ENCODE data around the gene WDFY2. TPM values are rescaled to one million over a fixed set of nuclear protein-coding genes. Genes with fewer than 3 reads are reported as not detected.

Gene WDFY2
- polyA plus RNA-seq, 2 donors = 5.4 to 6.9 TPM

GRCh38 chr13:51773515-51773914 is 189.3 kb downstream of the WDFY2 start:
- Histone ChIP-seq H3K27ac (ENCODE audit: low read depth in 2 of 2, low read length in 1 of 2) (no peak overlapping the region), H3K9me3 (ENCODE audit: control insufficient read depth in 2 of 2, insufficient read depth in 1 of 2, low read depth in 1 of 2, low read length in 1 of 2) (no peaks in the 10 kb centered on the region), H3K4me1 (ENCODE audit: control insufficient read depth in 2 of 2, insufficient read depth in 2 of 2, low read length in 1 of 2) (peaks cover 0 to 5% of the 10 kb centered on the region in 2 donors), H3K27me3 (ENCODE audit: control insufficient read depth in 1 of 2, insufficient read depth in 2 of 2, low read length in 2 of 2) (no peaks in the 10 kb centered on the region), H3K4me3 (ENCODE audit: low read depth in 1 of 2, low read length in 2 of 2) (no peak overlapping the region), H3K36me3 (ENCODE audit: control insufficient read depth in 2 of 2, insufficient read depth in 2 of 2, low read length in 1 of 2) (no peaks in the 10 kb centered on the region)
- WGBS, 2 donors = 91 to 92% methylated on average over 11 of the region's 11 CpGs

DNA sequence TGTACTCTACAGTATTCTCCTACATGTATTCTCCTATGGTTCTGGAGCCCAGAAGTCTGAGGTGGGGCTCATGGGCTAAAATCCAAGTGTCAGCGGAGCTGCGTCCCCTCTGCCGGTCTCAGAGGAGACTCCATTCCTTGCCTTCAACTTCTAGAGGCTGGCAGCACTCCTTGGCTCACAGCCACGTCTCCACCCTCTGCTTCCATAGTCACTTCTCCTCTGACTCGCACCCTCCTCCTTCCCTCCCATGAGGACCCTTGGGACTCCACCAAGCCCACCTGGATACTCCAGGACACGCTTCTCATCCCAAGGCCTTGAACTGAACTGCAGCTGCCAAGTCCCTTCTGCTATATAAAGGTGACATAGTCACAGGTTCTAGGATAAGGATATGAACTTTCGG is 191.9 kb downstream of the WDFY2 start:
- WGBS, 2 donors = 84 to 88% methylated on average over 7 of the region's 7 CpGs
- Histone ChIP-seq H3K4me3 (ENCODE audit: low read depth in 1 of 2, low read length in 2 of 2) (no peak overlapping the region), H3K9me3 (ENCODE audit: control insufficient read depth in 2 of 2, insufficient read depth in 1 of 2, low read depth in 1 of 2, low read length in 1 of 2) (no peaks in the 10 kb centered on the region), H3K4me1 (ENCODE audit: control insufficient read depth in 2 of 2, insufficient read depth in 2 of 2, low read length in 1 of 2) (peaks cover 0 to 2% of the 10 kb centered on the region in 2 donors), H3K27ac (ENCODE audit: low read depth in 2 of 2, low read length in 1 of 2) (no peak overlapping the region), H3K36me3 (ENCODE audit: control insufficient read depth in 2 of 2, insufficient read depth in 2 of 2, low read length in 1 of 2) (no peaks in the 10 kb centered on the region), H3K27me3 (ENCODE audit: control insufficient read depth in 1 of 2, insufficient read depth in 2 of 2, low read length in 2 of 2) (no peaks in the 10 kb centered on the region)

- Histone ChIP-seq H3K4me3 (ENCODE audit: low read depth in 1 of 2, low read length in 2 of 2) (no peak overlapping the region), H3K4me1 (ENCODE audit: control insufficient read depth in 2 of 2, insufficient read depth in 2 of 2, low read length in 1 of 2) (peaks cover 0 to 3% of the 10 kb centered on the region in 2 donors), H3K27ac (ENCODE audit: low read depth in 2 of 2, low read length in 1 of 2) (no peak overlapping the region), H3K27me3 (ENCODE audit: control insufficient read depth in 1 of 2, insufficient read depth in 2 of 2, low read length in 2 of 2) (no peaks in the 10 kb centered on the region), H3K36me3 (ENCODE audit: control insufficient read depth in 2 of 2, insufficient read depth in 2 of 2, low read length in 1 of 2) (no peaks in the 10 kb centered on the region), H3K9me3 (ENCODE audit: control insufficient read depth in 2 of 2, insufficient read depth in 1 of 2, low read depth in 1 of 2, low read length in 1 of 2) (no peaks in the 10 kb centered on the region)
- WGBS, 2 donors = 70 to 85% methylated on average over 9 of the region's 9 CpGs
These were observed 193.7 kb downstream of the WDFY2 start for GRCh38 chr13:51777921-51778320.

- 55 to 63% methylated on average over 11 of the region's 11 CpGs for WGBS, 2 donors
- Histone ChIP-seq H3K27ac (ENCODE audit: low read depth in 2 of 2, low read length in 1 of 2) (no peak overlapping the region), H3K4me3 (ENCODE audit: low read depth in 1 of 2, low read length in 2 of 2) (no peak overlapping the region), H3K9me3 (ENCODE audit: control insufficient read depth in 2 of 2, insufficient read depth in 1 of 2, low read depth in 1 of 2, low read length in 1 of 2) (no peaks in the 10 kb centered on the region), H3K27me3 (ENCODE audit: control insufficient read depth in 1 of 2, insufficient read depth in 2 of 2, low read length in 2 of 2) (no peaks in the 10 kb centered on the region), H3K36me3 (ENCODE audit: control insufficient read depth in 2 of 2, insufficient read depth in 2 of 2, low read length in 1 of 2) (no peaks in the 10 kb centered on the region), H3K4me1 (ENCODE audit: control insufficient read depth in 2 of 2, insufficient read depth in 2 of 2, low read length in 1 of 2) (peaks cover 0 to 3% of the 10 kb centered on the region in 2 donors)
These were observed 194.1 kb downstream of the WDFY2 start for GRCh38 chr13:51778392-51778791.

- WGBS, 2 donors = 69 to 79% methylated on average over 3 of the region's 3 CpGs
- Histone ChIP-seq H3K4me1 (ENCODE audit: control insufficient read depth in 2 of 2, insufficient read depth in 2 of 2, low read length in 1 of 2) (peaks cover 0 to 3% of the 10 kb centered on the region in 2 donors), H3K4me3 (ENCODE audit: low read depth in 1 of 2, low read length in 2 of 2) (no peak overlapping the region), H3K36me3 (ENCODE audit: control insufficient read depth in 2 of 2, insufficient read depth in 2 of 2, low read length in 1 of 2) (no peaks in the 10 kb centered on the region), H3K27ac (ENCODE audit: low read depth in 2 of 2, low read length in 1 of 2) (no peak overlapping the region), H3K27me3 (ENCODE audit: control insufficient read depth in 1 of 2, insufficient read depth in 2 of 2, low read length in 2 of 2) (no peaks in the 10 kb centered on the region), H3K9me3 (ENCODE audit: control insufficient read depth in 2 of 2, insufficient read depth in 1 of 2, low read depth in 1 of 2, low read length in 1 of 2) (no peaks in the 10 kb centered on the region)
These were observed 195.8 kb downstream of the WDFY2 start for GRCh38 chr13:51780099-51780498.

- H3K36me3 ChIP-seq (ENCODE audit: control insufficient read depth in 2 of 2, insufficient read depth in 2 of 2, low read length in 1 of 2) = no peaks in the 10 kb centered on the region
- H3K4me1 ChIP-seq (ENCODE audit: control insufficient read depth in 2 of 2, insufficient read depth in 2 of 2, low read length in 1 of 2) = peaks cover 0 to 3% of the 10 kb centered on the region in 2 donors
- no peak overlapping the region for H3K27ac ChIP-seq (ENCODE audit: low read depth in 2 of 2, low read length in 1 of 2)
- H3K9me3 ChIP-seq (ENCODE audit: control insufficient read depth in 2 of 2, insufficient read depth in 1 of 2, low read depth in 1 of 2, low read length in 1 of 2) = no peaks in the 10 kb centered on the region
- H3K4me3 ChIP-seq (ENCODE audit: low read depth in 1 of 2, low read length in 2 of 2) = no peak overlapping the region
- H3K27me3 ChIP-seq (ENCODE audit: control insufficient read depth in 1 of 2, insufficient read depth in 2 of 2, low read length in 2 of 2) = no peaks in the 10 kb centered on the region
- WGBS, 2 donors = 72 to 74% methylated on average over 15 of the region's 15 CpGs
These were observed 197.2 kb downstream of the WDFY2 start for GRCh38 chr13:51781246-51782022.

GRCh38 chr13:51782026-51782710 is 197.9 kb downstream of the WDFY2 start:
- Histone ChIP-seq H3K9me3 (ENCODE audit: control insufficient read depth in 2 of 2, insufficient read depth in 1 of 2, low read depth in 1 of 2, low read length in 1 of 2) (no peaks in the 10 kb centered on the region), H3K36me3 (ENCODE audit: control insufficient read depth in 2 of 2, insufficient read depth in 2 of 2, low read length in 1 of 2) (no peaks in the 10 kb centered on the region), H3K27me3 (ENCODE audit: control insufficient read depth in 1 of 2, insufficient read depth in 2 of 2, low read length in 2 of 2) (no peaks in the 10 kb centered on the region), H3K4me1 (ENCODE audit: control insufficient read depth in 2 of 2, insufficient read depth in 2 of 2, low read length in 1 of 2) (peaks cover 0 to 3% of the 10 kb centered on the region in 2 donors), H3K27ac (ENCODE audit: low read depth in 2 of 2, low read length in 1 of 2) (no peak overlapping the region), H3K4me3 (ENCODE audit: low read depth in 1 of 2, low read length in 2 of 2) (no peak overlapping the region)
- 71 to 84% methylated on average over 15 of the region's 15 CpGs for WGBS, 2 donors

GRCh38 chr13:51783428-51784094 is 199.3 kb downstream of the WDFY2 start:
- Histone ChIP-seq H3K4me3 (ENCODE audit: low read depth in 1 of 2, low read length in 2 of 2) (no peak overlapping the region), H3K9me3 (ENCODE audit: control insufficient read depth in 2 of 2, insufficient read depth in 1 of 2, low read depth in 1 of 2, low read length in 1 of 2) (no peaks in the 10 kb centered on the region), H3K4me1 (ENCODE audit: control insufficient read depth in 2 of 2, insufficient read depth in 2 of 2, low read length in 1 of 2) (peaks cover 0 to 3% of the 10 kb centered on the region in 2 donors), H3K27me3 (ENCODE audit: control insufficient read depth in 1 of 2, insufficient read depth in 2 of 2, low read length in 2 of 2) (no peaks in the 10 kb centered on the region), H3K36me3 (ENCODE audit: control insufficient read depth in 2 of 2, insufficient read depth in 2 of 2, low read length in 1 of 2) (no peaks in the 10 kb centered on the region), H3K27ac (ENCODE audit: low read depth in 2 of 2, low read length in 1 of 2) (no peak overlapping the region)
- 79 to 93% methylated on average over 9 of the region's 9 CpGs for WGBS, 2 donors

DNA sequence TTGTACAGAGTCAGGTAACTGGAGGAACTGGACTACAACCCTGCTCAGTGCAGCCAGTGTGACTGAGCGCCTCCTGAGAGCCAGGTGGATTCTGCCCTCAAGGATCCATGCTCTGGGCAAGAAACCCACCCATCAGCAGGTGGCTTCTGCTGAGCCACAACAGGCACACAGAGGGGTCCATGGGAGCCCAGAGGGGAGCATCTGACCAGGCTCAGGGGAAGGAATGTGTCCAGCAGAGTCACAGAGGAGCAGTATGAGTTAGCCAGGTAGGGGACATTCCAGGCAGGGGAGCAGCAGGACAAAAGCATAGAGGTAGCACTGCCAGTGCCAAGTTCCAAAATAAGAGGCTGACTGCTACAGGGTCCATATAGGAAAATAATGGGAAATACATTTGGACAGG is 199.8 kb downstream of the WDFY2 start:
- Histone ChIP-seq H3K27ac (ENCODE audit: low read depth in 2 of 2, low read length in 1 of 2) (no peak overlapping the region), H3K27me3 (ENCODE audit: control insufficient read depth in 1 of 2, insufficient read depth in 2 of 2, low read length in 2 of 2) (no peaks in the 10 kb centered on the region), H3K4me1 (ENCODE audit: control insufficient read depth in 2 of 2, insufficient read depth in 2 of 2, low read length in 1 of 2) (peaks cover 0 to 3% of the 10 kb centered on the region in 2 donors), H3K4me3 (ENCODE audit: low read depth in 1 of 2, low read length in 2 of 2) (no peak overlapping the region), H3K36me3 (ENCODE audit: control insufficient read depth in 2 of 2, insufficient read depth in 2 of 2, low read length in 1 of 2) (no peaks in the 10 kb centered on the region), H3K9me3 (ENCODE audit: control insufficient read depth in 2 of 2, insufficient read depth in 1 of 2, low read depth in 1 of 2, low read length in 1 of 2) (no peaks in the 10 kb centered on the region)
- 100% methylated on average over 1 of the region's 1 CpG for WGBS, 2 donors
